ENCODE measurements around the gene FLOT1.

The FLOT1 gene

DNA sequence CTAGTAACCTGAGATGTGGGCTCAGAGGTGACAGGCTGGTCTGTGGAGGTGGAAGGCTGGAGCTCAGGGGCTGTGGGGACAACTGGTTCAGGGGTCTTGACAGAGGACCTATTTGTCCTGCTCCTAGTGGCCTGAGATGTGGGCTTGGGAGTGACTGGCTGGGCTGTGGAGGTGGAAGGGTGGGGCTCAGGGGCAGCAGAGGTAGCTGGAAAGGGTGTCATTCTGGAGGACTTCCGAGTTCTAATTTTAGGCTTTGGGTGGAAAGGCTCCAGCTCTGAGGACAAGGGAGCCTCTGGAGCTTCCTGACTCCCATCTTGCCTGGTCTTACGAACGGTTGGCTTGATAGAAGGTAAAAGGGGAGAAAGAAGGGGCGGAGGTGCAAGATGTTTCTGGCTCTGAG, 36.9 kb downstream of the FLOT1 start:
- no peak for DNase-seq (ENCODE audit: low read depth in 4 of 4, low spot score in 1 of 4)

DNA sequence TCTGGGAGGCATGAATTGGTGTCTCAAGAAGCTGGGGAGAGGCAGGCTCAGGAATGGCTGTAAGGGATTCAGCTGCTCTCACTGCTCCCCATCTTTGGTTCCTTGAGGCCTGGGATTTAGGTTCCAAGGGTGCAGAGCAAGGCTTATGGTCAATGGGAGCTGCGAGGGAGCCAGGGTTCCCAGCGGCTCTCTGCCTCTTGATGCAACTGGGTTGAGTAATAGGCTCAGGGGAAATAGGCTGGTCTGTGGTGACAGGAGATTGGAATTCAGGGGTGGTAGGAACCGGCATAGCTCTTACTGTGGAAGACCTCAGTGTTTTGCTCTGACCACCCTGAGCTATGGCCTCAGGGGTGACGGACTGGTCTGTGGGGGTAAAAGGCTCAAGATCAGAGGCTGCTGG, 38.7 kb downstream of the FLOT1 start:
- no peak for DNase-seq (ENCODE audit: low read depth in 4 of 4, low spot score in 1 of 4)

DNA sequence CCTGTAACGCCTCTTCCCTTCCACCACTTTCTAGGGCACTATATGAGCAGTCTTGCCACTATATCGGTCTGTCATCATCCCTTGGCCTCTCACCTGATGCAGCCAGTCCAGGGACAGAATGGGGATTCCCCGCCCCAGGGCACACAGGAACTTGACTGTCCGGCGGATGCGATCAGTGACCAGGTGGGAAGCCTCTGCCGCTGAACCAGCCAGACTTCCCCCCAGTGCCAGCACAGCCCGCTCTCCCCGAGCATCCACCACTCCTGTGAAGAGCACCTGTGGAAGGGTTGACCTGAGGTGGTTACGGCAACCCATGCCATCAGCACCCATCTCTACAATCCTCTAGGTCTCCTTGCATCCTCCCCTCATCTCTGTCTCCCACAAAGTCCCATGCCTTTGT, 39.5 kb downstream of the FLOT1 start:
- DNase-seq (ENCODE audit: low read depth in 4 of 4, low spot score in 1 of 4), result no peak

GRCh38 chr6:30700340-30700739, 42.1 kb downstream of the FLOT1 start:
- DNase-seq (ENCODE audit: low read depth in 4 of 4, low spot score in 1 of 4), result no peak

- no peak for DNase-seq (ENCODE audit: low read depth in 4 of 4, low spot score in 1 of 4)
Observed at GRCh38 chr6:30696432-30696831, 46.1 kb downstream of the FLOT1 start.

- DNase-seq (ENCODE audit: low read depth in 4 of 4, low spot score in 1 of 4), result no peak
Observed at GRCh38 chr6:30691208-30691847, 51.2 kb downstream of the FLOT1 start.

DNA sequence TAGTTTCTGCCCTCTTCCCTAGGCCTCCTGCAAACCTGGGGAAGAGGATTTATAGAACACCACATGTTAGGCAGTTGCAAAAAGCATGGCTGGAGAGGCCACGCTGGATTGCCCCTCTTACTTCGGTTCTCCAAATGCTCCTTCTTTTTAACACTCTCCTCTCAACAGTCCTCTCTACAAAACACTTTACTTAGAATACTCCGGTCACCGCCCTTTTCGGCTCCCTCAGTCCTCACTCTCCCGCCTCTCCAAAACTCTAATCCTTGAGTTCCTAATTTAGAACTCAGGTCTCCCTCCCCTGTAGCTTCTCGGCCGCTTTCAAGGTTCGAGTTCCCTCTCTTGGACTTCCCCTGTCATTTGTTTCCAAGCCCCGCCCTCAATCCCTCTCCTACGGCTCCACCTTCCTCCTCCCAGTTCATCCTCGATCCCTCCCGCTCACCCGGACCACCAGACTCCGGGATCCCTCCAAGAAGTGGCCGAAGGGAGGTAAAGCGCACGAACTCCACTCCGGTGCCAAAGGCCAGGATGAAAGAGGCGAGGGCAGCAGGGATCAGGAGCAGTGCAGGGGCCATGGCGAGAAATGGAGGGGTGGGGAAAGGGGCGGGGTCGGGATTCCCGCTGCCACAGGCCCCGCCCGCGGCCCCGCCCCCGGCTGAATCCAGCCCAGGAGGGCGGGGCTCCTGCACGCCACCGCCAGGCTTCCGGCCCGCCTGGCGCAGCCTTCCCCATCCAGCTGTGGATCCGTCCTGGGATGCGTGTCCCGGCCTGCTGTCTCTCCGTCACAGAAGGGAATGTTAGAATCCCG, 51.9 kb downstream of the FLOT1 start, which contains the start of gene NRM:
TSS of gene NRM (minus strand) at position 582 of the 805 bp plus-strand sequence. CDS start at position 572, 10 bp downstream.
- peak; percentile 54 to 76 (median 70) for DNase-seq (ENCODE audit: low read depth in 4 of 4, low spot score in 1 of 4)

DNA sequence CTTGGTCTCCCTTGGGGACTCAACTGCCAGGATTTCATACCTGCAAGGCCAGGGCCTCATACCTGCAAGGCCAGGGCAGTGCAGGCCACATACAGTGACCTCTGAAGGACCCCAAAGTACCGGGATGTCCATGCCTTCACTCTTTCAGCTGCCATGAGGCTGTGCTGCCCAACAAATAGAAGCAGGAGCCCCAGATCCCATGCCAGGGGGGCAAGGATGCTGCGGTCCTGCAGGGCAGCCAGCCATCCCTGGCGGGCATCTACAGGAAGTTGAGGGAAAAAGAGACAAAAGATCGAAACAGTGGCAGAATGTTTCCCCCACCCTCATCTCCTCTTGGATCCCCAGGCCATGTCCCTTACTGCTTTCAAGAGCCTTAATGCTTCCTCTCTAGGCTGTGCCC, 52.5 kb downstream of the FLOT1 start:
- no peak for DNase-seq (ENCODE audit: low read depth in 4 of 4, low spot score in 1 of 4)

- DNase-seq (ENCODE audit: low read depth in 4 of 4, low spot score in 1 of 4), result no peak
Observed at GRCh38 chr6:30689022-30689865, 53.2 kb downstream of the FLOT1 start.

DNA sequence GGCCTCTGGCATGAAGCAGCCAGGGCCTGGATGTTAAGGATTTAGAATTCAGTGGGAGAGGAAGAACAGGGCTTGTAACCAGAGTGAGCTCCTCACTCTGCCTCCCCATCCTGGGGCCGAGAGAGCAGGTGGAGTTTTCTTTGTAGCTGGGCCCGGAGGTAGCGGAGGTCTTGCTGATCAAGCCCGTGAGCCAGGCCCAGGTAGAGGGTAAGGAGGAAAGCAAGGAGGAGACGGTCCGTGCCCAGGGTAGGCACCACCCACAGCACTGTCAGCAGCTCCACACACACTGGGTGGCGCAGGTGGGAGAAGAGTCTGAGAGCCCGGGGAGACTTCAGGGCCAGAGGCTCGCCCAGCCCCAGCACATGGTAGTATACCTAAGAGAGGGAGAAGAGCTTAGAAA, 53.9 kb downstream of the FLOT1 start:
- no peak for DNase-seq (ENCODE audit: low read depth in 4 of 4, low spot score in 1 of 4)

- no peak for DNase-seq (ENCODE audit: low read depth in 4 of 4, low spot score in 1 of 4)
Observed at GRCh38 chr6:30687659-30688431, 54.6 kb downstream of the FLOT1 start.

DNA sequence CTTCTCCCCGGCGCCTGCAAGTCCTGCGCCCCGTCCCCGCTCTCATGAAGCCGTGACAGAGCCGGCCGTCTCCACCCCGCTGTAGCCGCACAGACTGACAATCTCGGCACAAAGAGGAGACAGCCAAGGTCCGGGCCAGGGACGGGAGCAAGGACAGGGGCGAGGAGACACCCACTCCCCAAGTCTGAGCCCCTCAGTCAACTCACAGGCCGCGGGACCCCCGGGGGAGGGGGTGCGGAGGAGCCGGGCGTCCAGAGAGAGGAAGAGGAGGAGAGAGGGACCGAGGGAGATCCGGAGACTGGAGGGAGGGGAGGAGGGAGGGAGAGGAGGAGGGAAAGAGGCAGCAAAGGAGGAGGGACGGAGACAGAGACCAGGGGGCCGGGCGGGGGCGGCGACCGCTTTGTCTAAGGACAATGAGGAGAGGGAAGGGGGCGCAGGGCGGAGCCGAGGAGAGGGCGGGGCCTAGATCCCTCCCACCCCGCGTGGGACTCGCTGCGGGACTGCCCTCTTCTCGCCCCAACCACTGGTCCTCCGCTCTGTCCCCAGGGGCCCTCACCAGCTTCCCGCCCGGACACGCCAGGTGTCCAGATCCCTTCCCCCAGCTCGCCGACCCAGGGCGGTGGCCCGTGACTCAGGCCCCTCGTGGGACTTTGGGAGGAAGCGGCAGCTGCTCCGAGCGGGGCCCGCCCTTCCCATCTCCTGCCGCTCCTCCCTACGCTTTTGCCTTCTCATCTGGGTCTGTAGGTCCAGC, 55.4 kb downstream of the FLOT1 start:
- peak in 3 of 4 experiments; percentile 54 to 91 (median 73) for DNase-seq (ENCODE audit: low read depth in 4 of 4, low spot score in 1 of 4)

GRCh38 chr6:30686009-30686907, 56.2 kb downstream of the FLOT1 start, which contains the start of gene PPP1R18:
TSS of gene PPP1R18 (minus strand) at chr6:30686645. CDS start at chr6:30686018, 627 bp downstream.
- peak; percentile 59 to 88 (median 70) for DNase-seq (ENCODE audit: low read depth in 4 of 4, low spot score in 1 of 4)

DNA sequence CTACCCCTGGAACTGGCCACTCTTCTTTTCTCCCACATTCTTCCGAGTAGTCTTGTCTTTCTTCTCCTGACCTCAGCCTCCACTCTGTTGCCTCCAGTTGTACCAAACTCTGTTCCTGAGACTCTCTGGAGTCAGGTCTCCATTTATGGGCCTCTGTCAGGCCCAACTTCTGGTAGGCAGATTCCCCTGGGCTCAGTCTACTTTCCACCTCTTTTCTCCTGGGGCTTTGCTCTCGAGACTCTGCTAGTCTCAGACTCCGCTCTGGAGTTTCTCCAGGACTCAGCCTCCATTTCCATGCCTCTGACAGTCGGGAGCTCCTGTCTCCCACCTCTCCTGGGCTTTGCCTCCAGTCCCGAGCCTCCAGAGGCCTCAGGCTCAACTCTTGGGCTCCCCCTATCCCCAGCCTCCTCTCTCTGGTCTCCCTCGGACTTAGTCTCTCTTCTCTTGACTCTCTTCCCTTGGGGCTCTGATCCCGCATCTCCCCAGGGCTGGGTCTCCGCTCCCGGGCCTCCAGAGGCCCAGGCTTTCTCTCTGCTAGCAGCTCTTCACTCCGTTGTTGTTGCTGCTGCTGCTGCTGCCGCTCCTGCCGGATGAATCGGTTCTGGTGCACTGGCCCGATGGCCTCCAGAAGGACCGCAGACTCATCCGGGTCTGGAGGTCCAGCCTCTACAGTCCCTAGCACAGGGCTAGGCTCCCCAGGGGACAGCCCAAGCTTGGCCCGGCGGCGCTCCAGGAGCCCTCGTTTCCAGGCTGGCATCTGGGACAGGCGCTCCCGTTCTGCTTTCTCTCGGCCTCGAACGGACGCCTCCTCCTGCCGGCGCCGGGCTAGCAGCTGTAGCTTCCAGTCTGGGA, 57.1 kb downstream of the FLOT1 start:
- no peak for DNase-seq (ENCODE audit: low read depth in 4 of 4, low spot score in 1 of 4)

DNA sequence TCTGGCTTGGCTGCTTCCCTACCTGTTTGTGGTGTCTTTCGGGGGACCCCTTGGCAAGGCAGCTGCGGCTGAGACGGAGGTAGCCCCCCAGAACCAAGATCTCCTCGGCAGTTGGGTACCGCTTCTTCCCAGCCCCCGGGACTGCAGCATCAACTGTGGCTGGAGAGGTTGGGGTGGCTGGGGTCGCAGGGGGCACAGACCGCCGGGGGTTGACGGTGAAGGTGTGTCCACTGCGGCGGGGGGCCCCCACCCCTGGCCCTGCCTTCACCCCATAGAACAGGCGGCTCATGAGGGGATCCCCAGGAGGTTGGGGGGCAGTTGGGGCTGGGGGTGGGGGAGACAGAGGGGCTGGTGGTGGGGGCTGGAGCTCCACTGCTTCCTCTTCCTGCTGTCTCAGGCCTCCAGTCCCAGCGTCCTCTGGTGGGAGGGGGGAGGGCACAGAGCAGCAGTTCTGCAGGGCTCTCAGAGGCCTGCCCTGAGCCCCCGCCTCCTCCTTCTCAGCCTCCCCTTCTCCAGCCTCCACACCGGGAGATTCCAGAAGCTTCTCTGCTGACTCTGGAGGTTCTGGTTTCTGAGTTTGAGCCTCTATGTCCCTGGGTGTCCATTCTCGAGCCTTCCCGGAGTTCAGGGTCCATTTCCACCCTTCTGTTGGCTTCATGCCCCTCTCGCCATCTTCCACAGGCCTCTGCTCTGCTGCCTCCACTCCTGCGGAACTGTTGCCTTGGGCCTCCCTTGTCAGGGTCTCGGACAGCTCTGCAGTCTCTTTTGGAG, 57.9 kb downstream of the FLOT1 start:
- no peak for DNase-seq (ENCODE audit: low read depth in 4 of 4, low spot score in 1 of 4)

DNA sequence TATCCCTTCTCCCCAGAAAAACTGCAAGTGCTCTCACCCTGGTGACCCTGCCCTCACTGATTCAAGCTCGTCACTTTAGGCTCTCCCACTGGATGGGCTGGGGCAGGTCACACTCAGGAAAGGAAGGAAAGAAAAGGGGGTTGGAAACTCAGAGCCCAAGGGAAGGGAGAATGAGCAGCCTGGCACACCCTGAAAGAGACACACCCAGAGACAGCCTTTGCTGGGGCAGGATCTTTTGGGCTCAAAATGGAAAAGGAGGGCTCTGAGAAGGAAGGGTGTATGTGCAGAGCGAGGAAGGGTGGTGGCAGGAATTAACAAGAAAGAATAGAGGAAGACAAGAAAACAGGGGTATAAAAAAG, 58.5 kb downstream of the FLOT1 start:
- DNase-seq (ENCODE audit: low read depth in 4 of 4, low spot score in 1 of 4), result no peak

DNA sequence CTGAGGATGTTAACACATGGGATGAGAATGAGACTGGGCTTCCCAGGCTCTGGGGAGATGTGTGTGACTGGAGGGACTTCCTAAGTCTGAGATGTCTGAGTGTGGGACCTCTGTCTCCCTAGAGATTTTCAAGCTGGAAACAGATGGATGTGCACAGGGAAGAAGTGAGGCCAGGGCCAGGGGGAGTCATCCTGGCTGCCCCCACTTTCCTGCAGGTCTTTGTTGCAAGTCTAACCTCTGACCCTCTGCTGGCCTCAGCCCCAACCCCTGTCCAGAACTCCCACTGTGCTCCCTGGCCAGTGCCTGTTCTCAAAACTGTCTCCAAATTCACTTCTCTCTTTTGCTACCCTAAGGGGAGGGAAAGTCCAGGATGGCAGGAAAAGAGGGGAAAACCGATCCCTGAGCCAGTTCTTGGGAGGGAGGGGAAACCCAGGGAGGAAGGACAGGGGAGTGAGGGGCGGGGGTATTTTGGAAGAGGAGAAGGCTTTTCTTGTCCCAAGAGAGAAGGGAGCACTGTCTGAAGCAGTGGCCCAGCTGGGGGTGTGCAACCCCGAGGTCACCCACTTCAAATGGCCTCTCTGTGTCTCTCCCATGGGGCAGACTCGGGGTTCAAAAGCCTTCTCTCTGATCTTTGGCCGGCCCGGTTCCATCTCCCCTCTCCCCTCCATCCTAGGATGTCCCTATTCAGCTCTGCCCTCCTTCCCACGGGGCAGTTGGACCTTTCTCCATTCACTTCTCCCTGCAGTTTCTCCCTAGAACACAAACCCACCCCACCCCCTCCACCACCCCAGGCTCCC, 59.1 kb downstream of the FLOT1 start:
- no peak for DNase-seq (ENCODE audit: low read depth in 4 of 4, low spot score in 1 of 4)
